ENCODE measurements around the gene SNHG17. TPM values are rescaled to one million over a fixed set of nuclear protein-coding genes. Genes with fewer than 3 reads are reported as not detected.

The SNHG17 gene
- total and polyA plus RNA-seq, 10 donors, result 28.7 to 58.0 (median 43.6) TPM

DNA sequence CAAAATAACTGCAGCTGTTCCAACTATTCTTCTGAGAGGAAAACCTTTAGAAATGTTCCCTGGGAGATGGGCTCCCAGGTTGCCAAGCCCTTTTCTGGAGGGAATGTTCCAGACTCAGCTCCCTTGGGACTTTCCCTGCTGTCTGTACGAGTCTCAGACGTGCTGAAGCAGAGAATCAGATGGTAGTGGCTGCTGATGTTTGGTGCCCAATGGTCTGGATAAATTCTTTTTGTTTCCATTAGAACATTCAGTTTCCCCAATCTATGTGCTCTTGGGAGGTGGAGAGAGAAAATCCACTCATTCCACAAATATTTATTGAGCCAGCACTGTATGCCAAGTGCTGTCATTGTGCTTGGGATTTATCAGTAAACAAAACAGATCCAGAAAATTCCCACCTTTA lies 40.0 kb downstream of the SNHG17 start:
- Histone ChIP-seq H3K9me3 (peaks cover 0 to 6% (median 0%) of the 10 kb centered on the region in 8 donors), H3K4me3 (no peak overlapping the region), H3K36me3 (no peaks in the 10 kb centered on the region), H3K27ac (peak overlapping the region in 1 of 8 donors; percentile 20), H3K27me3 (replicated peaks in 1 of 7) (no peaks in the 10 kb centered on the region), H3K4me1 (no peaks in the 10 kb centered on the region)
- TF ChIP-seq POLR2A (IDR thresholded peaks at IDR 0.05) (no peak), POLR2AphosphoS5 (IDR thresholded peaks at IDR 0.05) (no peak)
- TF ChIP-seq, protein P1, sequence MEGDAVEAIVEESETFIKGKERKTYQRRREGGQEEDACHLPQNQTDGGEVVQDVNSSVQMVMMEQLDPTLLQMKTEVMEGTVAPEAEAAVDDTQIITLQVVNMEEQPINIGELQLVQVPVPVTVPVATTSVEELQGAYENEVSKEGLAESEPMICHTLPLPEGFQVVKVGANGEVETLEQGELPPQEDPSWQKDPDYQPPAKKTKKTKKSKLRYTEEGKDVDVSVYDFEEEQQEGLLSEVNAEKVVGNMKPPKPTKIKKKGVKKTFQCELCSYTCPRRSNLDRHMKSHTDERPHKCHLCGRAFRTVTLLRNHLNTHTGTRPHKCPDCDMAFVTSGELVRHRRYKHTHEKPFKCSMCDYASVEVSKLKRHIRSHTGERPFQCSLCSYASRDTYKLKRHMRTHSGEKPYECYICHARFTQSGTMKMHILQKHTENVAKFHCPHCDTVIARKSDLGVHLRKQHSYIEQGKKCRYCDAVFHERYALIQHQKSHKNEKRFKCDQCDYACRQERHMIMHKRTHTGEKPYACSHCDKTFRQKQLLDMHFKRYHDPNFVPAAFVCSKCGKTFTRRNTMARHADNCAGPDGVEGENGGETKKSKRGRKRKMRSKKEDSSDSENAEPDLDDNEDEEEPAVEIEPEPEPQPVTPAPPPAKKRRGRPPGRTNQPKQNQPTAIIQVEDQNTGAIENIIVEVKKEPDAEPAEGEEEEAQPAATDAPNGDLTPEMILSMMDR (IDR thresholded peaks at IDR 0.05 in 8 of 11, conservative IDR thresholded peaks at IDR 0.05 in 3 of 11), result no peak
- intact Hi-C loops (cut with DNase I; ENCODE audit: low total_unique reads), result no loop called here
- no peak for DNase-seq
- WGBS, 5 donors, result 38 to 100% (median 72%) methylated on average over 2 of the region's 2 CpGs

DNA sequence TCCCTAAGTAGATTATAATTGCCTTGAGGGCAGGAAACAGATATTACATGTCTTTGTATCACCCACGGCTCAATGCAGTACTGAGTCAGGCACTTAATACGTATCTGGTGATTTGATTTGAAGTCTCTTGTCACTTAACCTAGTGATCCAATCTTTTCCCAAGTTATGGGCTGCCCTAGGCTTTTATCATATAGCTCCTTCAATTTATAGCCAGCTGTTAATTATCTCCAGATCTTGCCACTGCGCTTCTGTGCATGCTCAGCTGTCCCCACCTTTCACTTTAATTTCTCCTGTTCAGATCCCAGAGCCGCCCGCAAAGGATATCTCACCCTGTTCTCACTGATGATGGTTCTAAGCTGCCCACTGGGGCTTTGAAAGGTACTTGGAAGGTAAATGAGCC lies 41.9 kb downstream of the SNHG17 start:
- Histone ChIP-seq H3K4me1 (no peaks in the 10 kb centered on the region), H3K27me3 (replicated peaks in 1 of 7) (no peaks in the 10 kb centered on the region), H3K27ac (no peak overlapping the region), H3K4me3 (no peak overlapping the region), H3K36me3 (no peaks in the 10 kb centered on the region), H3K9me3 (peaks cover 0 to 8% (median 3%) of the 10 kb centered on the region in 8 donors)
- no peak for DNase-seq
- intact Hi-C loops (cut with DNase I; ENCODE audit: low total_unique reads), result no loop called here
- 73 to 88% (median 87%) methylated on average over 5 of the region's 5 CpGs for WGBS, 5 donors
- TF ChIP-seq, protein P1 (IDR thresholded peaks at IDR 0.05 in 8 of 11, conservative IDR thresholded peaks at IDR 0.05 in 3 of 11), result no peak
- TF ChIP-seq POLR2A (IDR thresholded peaks at IDR 0.05) (no peak), POLR2AphosphoS5 (IDR thresholded peaks at IDR 0.05) (no peak)

DNA sequence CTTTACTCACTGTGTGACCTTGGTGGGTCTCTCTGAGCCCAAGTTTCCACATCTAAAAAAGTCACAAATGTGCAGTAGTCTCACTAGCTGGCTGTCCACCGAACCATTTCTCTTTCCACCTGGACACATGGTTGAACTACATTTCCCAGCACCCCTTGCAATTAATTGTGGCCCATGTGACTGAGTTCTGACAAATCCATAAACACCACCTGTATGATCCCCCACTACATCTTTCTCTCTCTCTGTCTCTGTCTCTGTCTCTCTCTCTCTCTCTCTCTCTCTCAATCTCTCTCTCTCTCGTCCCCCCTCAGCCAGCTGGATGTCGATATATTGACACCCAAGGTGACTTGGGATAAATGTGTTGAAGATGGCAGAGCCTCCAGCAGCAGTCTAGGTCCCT lies 42.8 kb downstream of the SNHG17 start:
- intact Hi-C loops (cut with DNase I; ENCODE audit: low total_unique reads), result no loop called here
- H3K27me3 ChIP-seq (replicated peaks in 1 of 7), result no peaks in the 10 kb centered on the region

DNA sequence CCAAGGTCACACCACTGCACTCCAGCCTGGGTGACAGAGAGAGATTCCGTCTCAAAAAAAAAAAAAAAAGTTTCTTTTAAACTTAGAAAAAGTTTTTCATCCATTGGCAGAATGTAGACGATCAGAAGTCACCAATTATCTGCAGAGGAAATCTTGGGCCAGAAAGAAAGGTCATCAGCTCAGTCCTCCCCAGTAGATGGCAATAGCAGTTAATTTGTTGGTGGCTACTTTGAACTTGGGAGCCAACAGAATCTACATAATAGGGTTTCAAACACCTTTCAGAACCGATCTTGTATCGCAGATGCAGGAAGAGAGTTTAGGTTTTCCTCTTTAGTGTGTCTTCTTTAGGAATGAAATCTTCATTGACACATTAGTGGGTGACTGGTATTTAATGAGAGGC lies 47.2 kb downstream of the SNHG17 start:
- TF ChIP-seq POLR2A (IDR thresholded peaks at IDR 0.05), result no peak
- TF ChIP-seq, protein P1 (IDR thresholded peaks at IDR 0.05 in 8 of 11, conservative IDR thresholded peaks at IDR 0.05 in 3 of 11), result no peak
- TF ChIP-seq POLR2AphosphoS5 (IDR thresholded peaks at IDR 0.05), result no peak
- H3K9me3 ChIP-seq, result peaks cover 0 to 8% (median 3%) of the 10 kb centered on the region in 8 donors
- no peaks in the 10 kb centered on the region for H3K36me3 ChIP-seq
- intact Hi-C loops (cut with DNase I; ENCODE audit: low total_unique reads), result no loop called here
- no peak for DNase-seq
- no peak overlapping the region for H3K4me3 ChIP-seq
- peaks cover 0 to 14% (median 0%) of the 10 kb centered on the region in 7 donors for H3K27me3 ChIP-seq (replicated peaks in 1 of 7)
- 70 to 80% (median 75%) methylated on average over 4 of the region's 4 CpGs for WGBS, 5 donors
- no peaks in the 10 kb centered on the region for H3K4me1 ChIP-seq
- H3K27ac ChIP-seq, result no peak overlapping the region

More for the DNA sequence above, 42.8 kb downstream of the SNHG17 start:
- DNase-seq, result no peak
- WGBS, 5 donors, result 65 to 87% (median 70%) methylated on average over 3 of the region's 3 CpGs
- Histone ChIP-seq H3K4me3 (no peak overlapping the region), H3K36me3 (no peaks in the 10 kb centered on the region), H3K9me3 (peaks cover 0 to 8% (median 3%) of the 10 kb centered on the region in 8 donors), H3K27ac (no peak overlapping the region), H3K4me1 (no peaks in the 10 kb centered on the region)
- TF ChIP-seq POLR2AphosphoS5 (IDR thresholded peaks at IDR 0.05) (no peak), POLR2A (IDR thresholded peaks at IDR 0.05) (no peak)
- TF ChIP-seq, protein P1 (IDR thresholded peaks at IDR 0.05 in 8 of 11, conservative IDR thresholded peaks at IDR 0.05 in 3 of 11), result no peak
